Spleen (tissue), 3 donors: Measurements from ENCODE around the gene OTOL1.

Experiments
- POLR2A ChIP-seq, 3 donors: fragments of 450-650 bp; IDR thresholded peaks; one replicate each; pipeline ENCODE4 v1.5.1; 2017; ENCODE audit warnings: antibody characterized with exemption in 3 of 3, mild to moderate bottlenecking in 1 of 3
- POLR2AphosphoS5 ChIP-seq, 3 donors: sonication (generic); formaldehyde crosslinking; IDR thresholded peaks; one replicate each; pipeline ENCODE4 v1.5.1; 2017; ENCODE audit warnings: antibody characterized with exemption in 3 of 3

GRCh38 chr3:161503271-161503670 lies 6.7 kb downstream of the OTOL1 start:
- TF ChIP-seq POLR2AphosphoS5 (IDR thresholded peaks at IDR 0.05) (no peak), POLR2A (IDR thresholded peaks at IDR 0.05) (no peak)
